HK-2 (cell line): ENCODE measurements around the gene SMIM5.

Experiments
- DNase-seq: peaks from one replicate; pipeline ENCODE4 v3.0.0-alpha.2; 2018; ENCODE audit not compliant: unreplicated experiment

Gene SMIM5

GRCh38 chr17:75640556-75641119 is 7.4 kb downstream of the SMIM5 start:
- no peak for DNase-seq

- no peak for DNase-seq
Measured at GRCh38 chr17:75641343-75641742, 8.1 kb downstream of the SMIM5 start.

GRCh38 chr17:75642182-75642783 is 9.0 kb downstream of the SMIM5 start:
- DNase-seq: no peak

GRCh38 chr17:75642784-75643642 is 9.8 kb downstream of the SMIM5 start:
- no peak for DNase-seq

GRCh38 chr17:75643643-75644017 is 10.4 kb downstream of the SMIM5 start:
- DNase-seq: no peak

- peak; percentile 66 for DNase-seq
Measured at GRCh38 chr17:75645501-75645888, 12.3 kb downstream of the SMIM5 start.

GRCh38 chr17:75645889-75646637 is 12.8 kb downstream of the SMIM5 start:
- peak; percentile 94 for DNase-seq

- no peak for DNase-seq
Measured at GRCh38 chr17:75646638-75646992, 13.4 kb downstream of the SMIM5 start.

- no peak for DNase-seq
Measured at GRCh38 chr17:75647061-75647460, 13.8 kb downstream of the SMIM5 start.

GRCh38 chr17:75647921-75648320 is 14.7 kb downstream of the SMIM5 start:
- no peak for DNase-seq

- no peak for DNase-seq
Measured at GRCh38 chr17:75649687-75650086, 16.5 kb downstream of the SMIM5 start.

- DNase-seq: no peak
Measured at GRCh38 chr17:75650874-75651273, 17.6 kb downstream of the SMIM5 start.

- DNase-seq: no peak
Measured at GRCh38 chr17:75652341-75652740, 19.1 kb downstream of the SMIM5 start.

- DNase-seq: peak; percentile 27
Measured at GRCh38 chr17:75652934-75653549, 19.8 kb downstream of the SMIM5 start.

- no peak for DNase-seq
Measured at GRCh38 chr17:75654176-75654575, 20.9 kb downstream of the SMIM5 start.

GRCh38 chr17:75658237-75658636 is 25.0 kb downstream of the SMIM5 start:
- DNase-seq: no peak

GRCh38 chr17:75661531-75661930 is 28.3 kb downstream of the SMIM5 start:
- DNase-seq: no peak

GRCh38 chr17:75662511-75662910 is 29.3 kb downstream of the SMIM5 start:
- DNase-seq: no peak

GRCh38 chr17:75664099-75664549 is 30.9 kb downstream of the SMIM5 start:
- DNase-seq: no peak

- DNase-seq: no peak
Measured at GRCh38 chr17:75665981-75666380, 32.7 kb downstream of the SMIM5 start.

- DNase-seq: peak; percentile 98
Measured at GRCh38 chr17:75666959-75667790, 33.9 kb downstream of the SMIM5 start, which contains the start of the genes RECQL5 and SAP30BP. Gene RECQL5, minus strand, starts transcription at chr17:75667154. Its CDS starts 597 bp downstream, at chr17:75666557. Gene SAP30BP, plus strand, starts transcription at chr17:75667338. Its CDS starts 35 bp downstream, at chr17:75667373.
